HepG2 (cell line): Measurements from ENCODE around the gene GLIS1. TPM values are rescaled to one million over a fixed set of nuclear protein-coding genes. Genes with fewer than 3 reads are reported as not detected.

Experiments
- ATAC-seq: fragments of 200-7000 bp; cut with Tn5 transposase; 3 replicates; pipeline ENCODE4 v1.9.1; 2020; ENCODE audit warnings: mild to moderate bottlenecking, moderate library complexity
- BruUV-seq: library from RNA; stranded (reverse); fragments of 400-500 nt; replicated peaks from 2 replicates; lab custom pipeline; 2021; lab: Mats Ljungman, UMichigan
- CTCF ChIA-PET: fragments of 300-600 bp; formaldehyde crosslinking; extraction: SDS; loops from one replicate; lab custom pipeline; 2021; ENCODE audit warnings: low total read pairs, inconsistent platforms, low intra/inter-chr PET ratio; lab: Yijun Ruan, JAX
- POLR2A ChIA-PET: fragments of 350-600 bp; sonication (Branson Sonifier 250); formaldehyde crosslinking; loops from one replicate; lab custom pipeline; 2020; ENCODE audit warnings: antibody characterized with exemption, inconsistent platforms; lab: Yijun Ruan, JAX
- DNase-seq: peaks from one replicate; pipeline ENCODE4 v3.0.0-alpha.2; 2015; ENCODE audit warnings: low spot score
- FAIRE-seq: peaks from 3 replicates; lab custom pipeline; 2011; peaks lifted over from hg19 to GRCh38; lab: Jason Lieb, UNC
- H2AFZ ChIP-seq: one replicate; pipeline ENCODE4 v1.6.1; 2011; ENCODE audit warnings: low read length, inconsistent platforms
- H3K27ac ChIP-seq: fragments of 300-600 bp; 3 replicates; pipeline ENCODE4 v1.8.0; 2011; ENCODE audit warnings: mixed run types, mild to moderate bottlenecking, mixed read lengths, low read length, inconsistent platforms; ENCODE audit not compliant: insufficient read depth; ENCODE audit errors: extremely low read length
- H3K27me3 ChIP-seq, 2 experiments: fragments of 200-600 bp in 1 of 2; 2 replicates in 1 of 2; 3 replicates in 1 of 2; pipeline versions ENCODE4 v1.6.0 to v1.8.0; 2011; ENCODE audit warnings: low read length in 2 of 2, mild to moderate bottlenecking in 2 of 2, moderate library complexity in 2 of 2, inconsistent platforms in 1 of 2; ENCODE audit not compliant: insufficient read depth in 2 of 2, control insufficient read depth in 1 of 2
- H3K36me3 ChIP-seq, 2 experiments: fragments of 200-600 bp in 1 of 2; replicated peaks in 1 of 2; 2 replicates in 1 of 2; 3 replicates in 1 of 2; pipeline versions ENCODE4 v1.5.1 to v1.8.0; 2011; ENCODE audit warnings: low read length in 2 of 2, inconsistent platforms in 1 of 2; ENCODE audit not compliant: insufficient read depth in 2 of 2, control insufficient read depth in 1 of 2
- H3K4me1 ChIP-seq: 2 replicates; pipeline ENCODE4 v1.5.1; 2012; ENCODE audit warnings: low read length, inconsistent platforms; ENCODE audit not compliant: insufficient read depth
- H3K4me2 ChIP-seq: 2 replicates; pipeline ENCODE4 v1.6.0; 2011; ENCODE audit warnings: low read depth, low read length, inconsistent platforms
- H3K4me3 ChIP-seq, 3 experiments: fragments of 200-600 bp in 1 of 3; sonication (generic), shearing (Covaris generic) in 1 of 3; replicated peaks in 1 of 3; 2 replicates each; pipeline ENCODE4 v1.5.1; 2011 to 2016; ENCODE audit warnings: low read length in 3 of 3, inconsistent platforms in 2 of 3, low read depth in 2 of 3, mild to moderate bottlenecking in 2 of 3, control low read depth in 1 of 3, mixed read lengths in 1 of 3; ENCODE audit not compliant: insufficient read depth in 1 of 3
- H3K79me2 ChIP-seq: one replicate; pipeline ENCODE4 v1.6.1; 2011; ENCODE audit warnings: low read length, inconsistent platforms; ENCODE audit not compliant: insufficient read depth
- H3K9ac ChIP-seq: 2 replicates; pipeline ENCODE4 v1.6.0; 2011; ENCODE audit warnings: mild to moderate bottlenecking, low read depth, low read length, inconsistent platforms; ENCODE audit not compliant: insufficient read depth
- H3K9me3 ChIP-seq: 2 replicates; pipeline ENCODE4 v1.5.1; 2012; ENCODE audit warnings: mild to moderate bottlenecking, low read length
- H4K20me1 ChIP-seq: 2 replicates; pipeline ENCODE4 v1.6.0; 2011; ENCODE audit warnings: inconsistent platforms, mild to moderate bottlenecking, low read length, moderate library complexity; ENCODE audit not compliant: insufficient read depth
- ATF7-NPFF ChIP-seq: sonication (generic); formaldehyde crosslinking; IDR thresholded peaks from 2 replicates; pipeline ENCODE4 v1.8.1; 2023; ENCODE audit warnings: mild to moderate bottlenecking, low read depth, missing genetic modification reagents, moderate library complexity
- FOXA3 ChIP-seq: IDR thresholded peaks from 2 replicates; pipeline ENCODE4 v1.6.1; 2016; ENCODE audit warnings: missing genetic modification reagents, missing compliant biosample characterization
- KMT2B ChIP-seq: IDR thresholded peaks from 2 replicates; pipeline ENCODE4 v1.6.1; 2016; ENCODE audit warnings: missing genetic modification reagents, missing compliant biosample characterization
- NFYB ChIP-seq: sonication (generic); formaldehyde crosslinking; IDR thresholded peaks from 2 replicates; pipeline ENCODE4 v1.4.0; 2020; ENCODE audit warnings: missing genetic modification reagents
- PCBP1 ChIP-seq: fragments of 200-400 bp; formaldehyde crosslinking; IDR thresholded peaks from 2 replicates; pipeline ENCODE4 v1.6.1; 2017; ENCODE audit warnings: mild to moderate bottlenecking, low read depth, low read length, borderline replicate concordance
- RORA ChIP-seq: sonication (generic); formaldehyde crosslinking; IDR thresholded peaks from 2 replicates; pipeline ENCODE4 v1.5.0; 2020; ENCODE audit warnings: mild to moderate bottlenecking, missing genetic modification reagents, moderate library complexity
- SP1 ChIP-seq, 2 experiments: fragments of 450-650 bp in 1 of 2; sonication (generic) in 1 of 2; formaldehyde crosslinking in 1 of 2; IDR thresholded peaks; 2 replicates each; pipeline versions ENCODE4 v1.4.0 to v1.6.1; 2016 to 2020; ENCODE audit warnings: missing genetic modification reagents in 1 of 2
- SP4 ChIP-seq: sonication (generic); formaldehyde crosslinking; IDR thresholded peaks from 2 replicates; pipeline ENCODE4 v1.8.1; 2023; ENCODE audit warnings: mild to moderate bottlenecking, missing genetic modification reagents
- ZNF550 ChIP-seq: sonication (generic); formaldehyde crosslinking; IDR thresholded peaks from 2 replicates; pipeline ENCODE4 v1.4.0; 2020; ENCODE audit warnings: mild to moderate bottlenecking, missing genetic modification reagents, borderline replicate concordance
- ZNF569 ChIP-seq: sonication (generic); formaldehyde crosslinking; IDR thresholded peaks from 2 replicates; pipeline ENCODE4 v1.5.0; 2020; ENCODE audit warnings: mild to moderate bottlenecking, missing genetic modification reagents, moderate library complexity, borderline replicate concordance
- ZNF775 ChIP-seq: sonication (generic); formaldehyde crosslinking; IDR thresholded peaks from 2 replicates; pipeline ENCODE4 v1.4.0; 2020; ENCODE audit warnings: missing genetic modification reagents, mild to moderate bottlenecking, moderate library complexity, borderline replicate concordance
- ZNF879 ChIP-seq: sonication (generic); formaldehyde crosslinking; IDR thresholded peaks from 2 replicates; pipeline ENCODE4 v1.8.1; 2023; ENCODE audit warnings: missing genetic modification reagents
- WGBS: methylation state at CpG from one replicate; pipeline ENCODE4 v1.1.6; 2017; ENCODE audit warnings: low lambda C conversion rate; 5-methylcytosine and 5-hydroxymethylcytosine counted together
- in situ Hi-C: cut with HindIII; loops from 2 replicates; pipeline ENCODE4 v1.10.0; 2017; ENCODE audit warnings: low pct_unique_long_range_greater_than_20kb; ENCODE audit not compliant: extremely low pct_ligation_motif_present
- intact Hi-C: fragments of 100-400 bp; cut with micrococcal nuclease; formaldehyde crosslinking; loops from one replicate; pipeline ENCODE4 v1.10.0; 2022; ENCODE audit not compliant: unreplicated experiment
- polyA plus RNA-seq, 8 experiments: library from polyadenylated mRNA; depleted of rRNA in 3 of 8; stranded (reverse) in 7 of 8; unstranded in 1 of 8; fragments of >200 nt; fragmentation: Illumina TruSeq in 4 of 8; extraction: Trizol in 4 of 8; gene quantifications; 2 replicates each; pipeline versions ENCODE4 v1.2.1 to v1.2.3, GENCODE V29; 2011 to 2016; ENCODE audit warnings: low read depth in 4 of 8, missing spikeins in 1 of 8, mixed read lengths in 1 of 8; ENCODE audit not compliant: insufficient read depth in 1 of 8
- total RNA-seq, 5 experiments: library from RNA; depleted of rRNA; stranded (reverse); fragments of >200 nt; fragmentation: Illumina TruSeq; extraction: Trizol; gene quantifications; 2 replicates each; pipeline ENCODE4 v1.2.3, GENCODE V29; 2016; ENCODE audit warnings: low read depth in 1 of 5
- TF ChIP-seq, protein P1 (sequence below): sonication (generic); formaldehyde crosslinking; IDR thresholded peaks from 2 replicates; pipeline ENCODE4 v1.4.0; 2020; ENCODE audit warnings: missing genetic modification reagents, mild to moderate bottlenecking, borderline replicate concordance
- TF ChIP-seq, protein P2 (sequence below): sonication (generic); formaldehyde crosslinking; IDR thresholded peaks from 2 replicates; pipeline ENCODE4 v1.4.0; 2020; ENCODE audit warnings: missing genetic modification reagents
- TF ChIP-seq, protein P3 (sequence below): sonication (generic); formaldehyde crosslinking; conservative IDR thresholded peaks from 2 replicates; pipeline ENCODE4 v1.4.0; 2020; ENCODE audit warnings: missing genetic modification reagents

GLIS1 gene
- total and polyA plus RNA-seq, 2 of the 13 experiments (the other 11 are each of a cell fraction or from before 2014, with no cell fraction given): 0.03 TPM; not detected in 1

DNA sequence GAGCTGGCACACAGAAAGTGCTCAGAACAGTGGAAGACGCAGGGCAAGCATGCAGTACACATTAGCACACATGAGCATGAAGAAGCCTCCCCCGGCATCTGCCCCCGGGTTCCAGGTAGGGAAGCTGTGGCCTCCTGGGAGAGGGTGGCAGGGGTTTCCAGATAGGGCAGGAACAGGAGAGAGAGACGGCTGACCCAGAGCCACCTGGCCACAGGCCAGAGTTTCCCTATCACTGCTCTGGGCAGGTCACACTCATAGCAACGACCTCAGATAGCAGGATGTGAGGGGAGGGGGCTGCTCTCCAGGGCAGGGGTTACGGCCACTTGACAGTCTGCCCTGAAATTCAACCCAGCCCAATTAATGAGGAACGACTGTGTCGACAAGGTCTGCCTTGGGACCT, 36.6 kb downstream of the GLIS1 start:
- FAIRE-seq: no peak
- TF ChIP-seq, protein P1, sequence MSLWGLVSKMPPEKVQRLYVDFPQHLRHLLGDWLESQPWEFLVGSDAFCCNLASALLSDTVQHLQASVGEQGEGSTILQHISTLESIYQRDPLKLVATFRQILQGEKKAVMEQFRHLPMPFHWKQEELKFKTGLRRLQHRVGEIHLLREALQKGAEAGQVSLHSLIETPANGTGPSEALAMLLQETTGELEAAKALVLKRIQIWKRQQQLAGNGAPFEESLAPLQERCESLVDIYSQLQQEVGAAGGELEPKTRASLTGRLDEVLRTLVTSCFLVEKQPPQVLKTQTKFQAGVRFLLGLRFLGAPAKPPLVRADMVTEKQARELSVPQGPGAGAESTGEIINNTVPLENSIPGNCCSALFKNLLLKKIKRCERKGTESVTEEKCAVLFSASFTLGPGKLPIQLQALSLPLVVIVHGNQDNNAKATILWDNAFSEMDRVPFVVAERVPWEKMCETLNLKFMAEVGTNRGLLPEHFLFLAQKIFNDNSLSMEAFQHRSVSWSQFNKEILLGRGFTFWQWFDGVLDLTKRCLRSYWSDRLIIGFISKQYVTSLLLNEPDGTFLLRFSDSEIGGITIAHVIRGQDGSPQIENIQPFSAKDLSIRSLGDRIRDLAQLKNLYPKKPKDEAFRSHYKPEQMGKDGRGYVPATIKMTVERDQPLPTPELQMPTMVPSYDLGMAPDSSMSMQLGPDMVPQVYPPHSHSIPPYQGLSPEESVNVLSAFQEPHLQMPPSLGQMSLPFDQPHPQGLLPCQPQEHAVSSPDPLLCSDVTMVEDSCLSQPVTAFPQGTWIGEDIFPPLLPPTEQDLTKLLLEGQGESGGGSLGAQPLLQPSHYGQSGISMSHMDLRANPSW (CRISPR knock-in tag): no peak
- intact Hi-C loops: no loop called here

DNA sequence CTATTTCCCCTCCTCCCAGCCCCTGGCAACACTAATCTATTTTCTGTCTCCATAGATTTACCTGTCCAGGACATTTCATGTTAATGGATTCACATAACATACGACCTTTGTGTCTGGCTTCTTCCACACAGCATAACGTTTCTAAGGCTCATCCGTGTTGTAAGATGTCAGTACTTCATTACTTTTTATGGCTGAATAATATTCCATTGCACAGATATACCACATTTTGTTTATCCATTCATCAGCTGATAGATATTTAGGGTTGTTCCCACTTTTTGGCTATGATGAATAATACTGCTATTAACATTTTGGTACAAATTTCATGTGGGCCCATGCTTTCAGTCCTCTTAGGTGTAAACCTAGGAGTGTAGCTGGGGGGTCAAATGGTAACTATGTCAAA, 38.2 kb downstream of the GLIS1 start:
- WGBS: 22% methylated on average over 3 of the region's 3 CpGs
- ChIA-PET POLR2A (no interaction called here), CTCF (no interaction called here)
- DNase-seq: no peak
- no peak overlapping the region for H2AFZ ChIP-seq
- H4K20me1 ChIP-seq: no peaks in the 10 kb centered on the region
- ATAC-seq: no peak
- H3K36me3 ChIP-seq: no peaks in the 10 kb centered on the region
- H3K9me3 ChIP-seq: no peaks in the 10 kb centered on the region
- no peaks in the 10 kb centered on the region for H3K79me2 ChIP-seq
- no peak overlapping the region for H3K27ac ChIP-seq
- intact Hi-C loops (no loop called here), in situ Hi-C loops (no loop called here)
- no peak overlapping the region for H3K4me3 ChIP-seq
- no peaks in the 10 kb centered on the region for H3K4me1 ChIP-seq
- no TSS peak for BruUV-seq
- no peak overlapping the region for H3K9ac ChIP-seq
- no peak for FAIRE-seq
- peaks cover 2 to 25% of the 10 kb centered on the region in 2 experiments; a peak in 2 of 5 replicates for H3K27me3 ChIP-seq
- H3K4me2 ChIP-seq: no peak overlapping the region
- TF ChIP-seq ZNF569 (CRISPR knock-in tag) (no peak), ZNF879 (CRISPR knock-in tag) (no peak), SP1 (IDR thresholded peaks at IDR 0.05) (no peak), SP1 (CRISPR knock-in tag; IDR thresholded peaks at IDR 0.05) (no peak), SP4 (CRISPR knock-in tag) (no peak), NFYB (CRISPR knock-in tag) (no peak), FOXA3 (CRISPR knock-in tag) (no peak), KMT2B (no peak), ATF7-NPFF (CRISPR knock-in tag) (no peak), PCBP1 (no peak), RORA (CRISPR knock-in tag) (no peak), ZNF775 (CRISPR knock-in tag) (no peak), ZNF550 (CRISPR knock-in tag) (no peak)
- TF ChIP-seq, protein P2, sequence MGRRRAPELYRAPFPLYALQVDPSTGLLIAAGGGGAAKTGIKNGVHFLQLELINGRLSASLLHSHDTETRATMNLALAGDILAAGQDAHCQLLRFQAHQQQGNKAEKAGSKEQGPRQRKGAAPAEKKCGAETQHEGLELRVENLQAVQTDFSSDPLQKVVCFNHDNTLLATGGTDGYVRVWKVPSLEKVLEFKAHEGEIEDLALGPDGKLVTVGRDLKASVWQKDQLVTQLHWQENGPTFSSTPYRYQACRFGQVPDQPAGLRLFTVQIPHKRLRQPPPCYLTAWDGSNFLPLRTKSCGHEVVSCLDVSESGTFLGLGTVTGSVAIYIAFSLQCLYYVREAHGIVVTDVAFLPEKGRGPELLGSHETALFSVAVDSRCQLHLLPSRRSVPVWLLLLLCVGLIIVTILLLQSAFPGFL (CRISPR knock-in tag): no peak
- TF ChIP-seq, protein P3, sequence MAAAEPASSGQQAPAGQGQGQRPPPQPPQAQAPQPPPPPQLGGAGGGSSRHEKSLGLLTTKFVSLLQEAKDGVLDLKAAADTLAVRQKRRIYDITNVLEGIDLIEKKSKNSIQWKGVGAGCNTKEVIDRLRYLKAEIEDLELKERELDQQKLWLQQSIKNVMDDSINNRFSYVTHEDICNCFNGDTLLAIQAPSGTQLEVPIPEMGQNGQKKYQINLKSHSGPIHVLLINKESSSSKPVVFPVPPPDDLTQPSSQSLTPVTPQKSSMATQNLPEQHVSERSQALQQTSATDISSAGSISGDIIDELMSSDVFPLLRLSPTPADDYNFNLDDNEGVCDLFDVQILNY: no peak

More for the DNA sequence above, 36.6 kb downstream of the GLIS1 start:
- H3K79me2 ChIP-seq: no peaks in the 10 kb centered on the region
- no peak overlapping the region for H3K9ac ChIP-seq
- H3K36me3 ChIP-seq: no peaks in the 10 kb centered on the region
- in situ Hi-C loops: no loop called here
- no peaks in the 10 kb centered on the region for H4K20me1 ChIP-seq
- no peak overlapping the region for H2AFZ ChIP-seq
- no peak overlapping the region for H3K4me3 ChIP-seq
- H3K27me3 ChIP-seq: peaks cover 2 to 24% of the 10 kb centered on the region in 2 experiments; a peak in 2 of 5 replicates
- ATAC-seq (no peak; the same call in 2 of the 3 replicates), DNase-seq (no peak)
- ChIA-PET CTCF (no interaction called here), POLR2A (no interaction called here)
- no peaks in the 10 kb centered on the region for H3K9me3 ChIP-seq
- H3K4me2 ChIP-seq: no peak overlapping the region
- no peak overlapping the region for H3K27ac ChIP-seq
- no peaks in the 10 kb centered on the region for H3K4me1 ChIP-seq
- WGBS: 18% methylated on average over 8 of the region's 8 CpGs
- BruUV-seq: no TSS peak
